Right renal cortex interstitium (tissue), 3 donors: ENCODE results near the gene EPB41. TPM values are rescaled to one million over a fixed set of nuclear protein-coding genes. Genes with fewer than 3 reads are reported as not detected.

Source experiments
- DNase-seq, 3 donors: peaks; one replicate each; pipeline ENCODE4 v3.0.0-alpha.2; 2013; ENCODE audit warnings: low read depth in 3 of 3, low spot score in 2 of 3
- polyA plus RNA-seq, 3 donors: library from polyadenylated mRNA; unstranded; fragments of 120-200 nt; gene quantifications; one replicate each; pipeline ENCODE4 v1.2.1, GENCODE V29; 2013; ENCODE audit not compliant: insufficient read length in 3 of 3

EPB41 gene
- polyA plus RNA-seq, 3 donors: 55.8 to 57.9 (median 56.5) TPM

DNA sequence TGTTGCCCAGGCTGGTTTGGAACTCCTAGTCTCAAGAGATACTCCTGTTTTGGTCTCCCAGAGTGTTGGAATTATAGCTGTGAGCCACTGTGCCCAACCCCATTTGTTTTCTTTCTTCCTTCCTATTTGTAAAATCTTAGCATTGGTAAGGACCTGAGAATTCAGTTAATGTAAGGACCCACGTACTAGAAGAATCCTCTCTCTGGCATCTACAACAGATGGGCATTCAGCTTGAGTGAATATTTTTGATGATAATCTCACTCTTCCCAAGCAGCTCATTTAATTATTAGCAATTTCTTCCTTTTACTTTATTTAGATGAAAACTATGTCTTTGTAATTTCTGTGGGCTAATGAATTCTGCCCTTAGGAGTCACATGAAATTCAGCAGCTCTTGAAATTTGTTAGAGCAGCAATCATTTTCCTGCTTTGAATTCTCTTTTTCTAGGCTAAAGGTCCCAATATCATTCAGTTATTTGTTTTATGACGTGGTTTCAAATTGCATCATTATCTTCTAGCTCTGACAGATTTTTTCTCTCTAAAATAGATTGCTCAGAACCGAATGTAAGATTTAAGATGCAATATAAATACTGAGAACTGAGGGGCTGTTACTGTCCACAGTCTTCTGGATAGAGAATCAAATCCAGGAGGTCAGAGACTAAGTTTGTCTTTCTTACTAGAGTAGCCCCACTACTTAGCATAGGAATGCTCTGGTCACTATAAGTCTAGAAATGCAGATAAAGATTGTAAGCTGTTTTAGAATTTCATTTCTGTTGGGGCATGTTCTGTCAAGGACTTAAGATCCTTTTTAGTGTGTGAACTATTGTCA is 59.4 kb downstream of the EPB41 start:
- DNase-seq: no peak

GRCh38 chr1:28974432-28974831 is 60.1 kb downstream of the EPB41 start:
- no peak for DNase-seq

DNA sequence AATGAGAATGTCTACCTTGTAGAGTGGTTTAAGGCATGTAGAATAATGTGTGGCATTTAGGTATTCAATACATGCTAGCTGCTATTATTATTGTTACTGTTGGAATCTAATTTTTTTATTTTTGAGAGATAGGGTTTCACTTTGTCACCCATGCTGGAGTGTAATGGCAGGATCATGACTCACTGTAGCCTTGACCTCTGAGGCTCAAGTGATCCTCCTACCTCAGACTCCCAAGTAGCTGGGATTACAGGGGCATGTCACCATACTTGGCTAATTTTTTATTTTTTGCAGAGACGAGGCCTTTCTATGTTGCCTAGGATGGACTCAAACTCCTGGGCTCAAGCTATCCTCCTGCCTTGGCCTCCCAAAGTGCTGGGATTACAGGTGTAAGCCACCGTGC is 61.9 kb downstream of the EPB41 start:
- no peak for DNase-seq

DNA sequence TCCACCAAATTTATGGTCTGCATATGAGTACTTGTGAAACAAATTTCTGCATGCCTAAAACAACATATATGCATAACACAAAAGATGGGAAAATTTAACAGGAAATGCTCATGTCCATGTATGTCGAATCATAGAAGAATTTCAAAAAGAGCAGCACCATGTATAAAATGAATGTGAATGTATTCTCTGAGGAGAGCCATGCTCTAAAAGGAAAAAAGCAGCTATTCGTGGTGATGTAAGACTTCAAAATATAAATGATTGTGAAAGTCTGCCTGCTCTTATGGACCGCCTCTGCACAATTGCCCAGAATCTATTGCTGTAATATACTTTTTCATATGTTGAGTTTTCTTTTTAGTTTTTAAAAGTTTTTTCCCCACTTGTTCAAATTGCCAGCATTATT is 66.8 kb downstream of the EPB41 start:
- no peak for DNase-seq

DNA sequence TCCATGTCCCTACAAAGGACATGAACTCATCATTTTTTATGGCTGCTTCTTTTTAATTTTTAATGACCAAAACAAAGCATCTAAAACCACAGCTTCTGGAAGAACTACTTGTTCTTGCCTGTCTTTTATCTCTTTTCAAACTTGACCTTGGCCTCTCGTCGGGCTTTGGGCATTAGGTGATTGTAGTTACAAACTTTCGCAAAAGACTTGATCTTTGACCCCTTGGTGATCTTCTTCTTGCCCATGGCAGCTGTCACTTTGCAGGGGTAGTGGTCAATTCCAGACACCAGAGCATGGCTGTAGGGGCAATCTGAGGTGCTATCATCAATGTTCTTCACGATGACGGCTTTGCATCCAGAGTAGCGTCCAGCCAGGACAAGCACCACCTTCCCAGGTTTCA is 67.8 kb downstream of the EPB41 start:
- DNase-seq: no peak

- no peak for DNase-seq
Observed at GRCh38 chr1:28983091-28983490, 68.7 kb downstream of the EPB41 start.

GRCh38 chr1:28983509-28984310 is 69.3 kb downstream of the EPB41 start:
- no peak for DNase-seq

DNA sequence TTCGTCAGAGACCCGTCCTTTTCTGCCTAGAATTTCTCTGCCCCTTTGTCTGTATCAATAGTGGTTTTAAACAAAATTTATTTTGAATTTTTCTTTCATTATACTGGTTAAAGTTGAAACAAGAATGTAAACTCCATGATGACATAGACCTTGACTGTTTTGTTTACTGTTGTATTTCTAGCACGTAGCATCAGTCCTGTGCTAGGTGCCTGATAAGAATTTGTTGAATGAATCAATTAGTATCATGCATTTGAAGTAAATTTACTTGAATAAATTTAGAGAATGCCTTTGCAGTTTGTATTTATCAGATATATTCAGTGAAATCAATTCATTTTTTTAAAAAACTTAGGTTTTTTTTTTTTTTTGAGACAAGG is 69.9 kb downstream of the EPB41 start:
- DNase-seq: no peak

DNA sequence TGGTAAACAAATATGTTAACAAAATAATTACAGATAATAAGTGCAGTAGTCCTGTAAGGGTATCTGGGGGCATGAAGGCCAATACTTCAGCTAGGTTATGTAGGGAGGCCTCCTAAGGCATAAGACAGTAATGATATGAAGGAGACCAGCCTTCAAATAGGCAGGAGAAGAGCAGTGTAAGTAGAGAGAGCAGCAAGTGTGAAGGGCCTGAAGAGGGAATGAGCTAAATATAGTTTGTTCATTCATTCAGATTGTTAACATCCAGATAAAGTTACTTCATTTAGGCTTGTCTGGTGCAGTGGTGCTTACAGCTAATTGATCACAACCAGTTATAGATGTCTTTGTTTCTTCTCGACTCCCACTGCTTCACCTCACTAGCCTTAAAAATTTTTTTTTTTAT is 71.1 kb downstream of the EPB41 start:
- no peak for DNase-seq

DNA sequence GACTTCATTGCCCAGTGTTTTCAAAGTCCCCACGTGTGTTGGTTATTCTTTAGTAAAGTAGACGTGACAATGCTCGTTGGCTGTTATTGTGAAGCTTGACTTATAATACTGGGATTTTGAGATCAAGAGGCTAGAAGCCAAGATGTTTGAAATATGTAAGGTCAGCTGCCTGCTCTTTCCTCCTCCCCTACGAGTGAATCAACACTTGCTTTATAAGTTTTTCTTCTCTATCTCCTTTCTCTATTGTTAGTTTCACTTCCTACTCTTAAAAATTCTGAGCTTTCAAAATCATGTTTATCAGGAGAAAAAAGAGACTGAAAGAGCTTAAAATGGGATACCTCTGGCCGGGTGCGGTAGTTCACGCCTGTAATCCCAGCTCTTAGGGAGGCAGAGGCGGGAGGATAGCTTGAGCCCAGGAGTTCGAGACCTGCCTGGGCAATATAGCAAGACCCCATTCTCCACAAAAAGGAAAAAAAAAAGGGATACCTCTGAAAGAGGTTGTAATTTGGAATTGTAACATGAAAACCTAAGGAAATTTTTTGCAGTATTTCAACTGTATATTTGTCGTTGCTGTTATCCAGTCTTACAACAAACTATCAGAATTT is 72.0 kb downstream of the EPB41 start:
- no peak for DNase-seq

DNA sequence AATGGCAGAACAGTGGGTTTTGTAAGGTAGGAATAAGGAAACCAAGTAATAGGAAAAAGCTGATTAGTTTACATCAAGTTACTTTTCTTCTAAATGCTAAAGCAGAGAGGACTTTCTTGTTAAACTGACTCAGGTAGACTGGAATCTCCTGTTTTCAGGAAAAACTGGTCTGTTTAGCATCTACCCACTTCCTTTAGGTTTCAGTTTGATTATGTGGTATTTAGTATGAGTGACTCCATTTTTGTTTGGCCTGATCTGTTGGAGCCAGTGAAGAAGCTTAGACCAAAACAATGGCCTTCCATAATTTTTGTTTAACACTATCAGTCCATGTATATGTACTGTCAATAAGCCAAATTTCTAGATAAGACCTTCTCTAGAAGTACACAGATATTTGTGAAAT is 88.4 kb downstream of the EPB41 start:
- no peak for DNase-seq

GRCh38 chr1:29004288-29004687 is 89.9 kb downstream of the EPB41 start:
- no peak for DNase-seq

GRCh38 chr1:29004798-29005197 is 90.4 kb downstream of the EPB41 start:
- DNase-seq: no peak

- no peak for DNase-seq
Observed at GRCh38 chr1:29011775-29012174, 97.4 kb downstream of the EPB41 start.

DNA sequence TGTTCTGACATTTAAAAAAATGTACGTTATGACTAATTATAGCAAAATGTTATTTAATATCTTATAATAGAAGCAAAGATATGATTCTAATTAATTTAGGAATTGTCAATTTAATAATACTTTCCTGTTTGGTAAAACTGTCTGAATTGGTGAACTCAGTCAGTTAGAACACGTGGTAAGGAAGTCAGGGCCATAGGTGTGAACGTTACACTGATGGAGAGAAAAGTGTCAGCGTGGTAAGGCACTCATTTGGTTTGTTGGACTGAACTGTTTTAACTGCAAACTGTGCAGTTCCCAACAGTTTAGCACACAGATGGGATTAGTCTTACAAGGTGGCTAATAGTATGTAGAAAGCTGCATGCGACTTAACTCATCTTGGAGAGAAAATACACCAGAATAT is 102.9 kb downstream of the EPB41 start:
- DNase-seq: no peak

GRCh38 chr1:29017975-29018712 is 103.8 kb downstream of the EPB41 start:
- no peak for DNase-seq

- no peak for DNase-seq
Observed at GRCh38 chr1:29022620-29023019, 108.3 kb downstream of the EPB41 start.

DNA sequence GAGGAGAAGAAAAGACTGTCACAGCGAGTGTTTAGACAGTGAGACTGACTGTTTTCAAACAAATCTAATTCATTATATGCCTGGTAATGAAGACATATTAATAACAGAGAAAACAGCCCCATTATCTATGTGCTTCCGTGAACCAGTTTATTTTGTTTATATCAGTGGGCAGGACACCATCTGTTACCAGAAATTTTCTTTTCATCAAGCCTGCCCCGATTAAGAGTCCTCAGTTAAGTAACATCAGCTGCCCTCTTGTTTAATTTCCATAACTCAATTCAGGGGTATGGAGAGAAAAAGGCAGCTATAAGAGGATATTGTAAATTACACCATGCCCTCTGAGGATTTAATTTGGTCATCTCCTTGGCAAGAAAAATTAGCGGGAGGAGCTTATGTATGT is 115.3 kb downstream of the EPB41 start:
- no peak for DNase-seq

GRCh38 chr1:29032841-29033240 is 118.5 kb downstream of the EPB41 start:
- no peak for DNase-seq

DNA sequence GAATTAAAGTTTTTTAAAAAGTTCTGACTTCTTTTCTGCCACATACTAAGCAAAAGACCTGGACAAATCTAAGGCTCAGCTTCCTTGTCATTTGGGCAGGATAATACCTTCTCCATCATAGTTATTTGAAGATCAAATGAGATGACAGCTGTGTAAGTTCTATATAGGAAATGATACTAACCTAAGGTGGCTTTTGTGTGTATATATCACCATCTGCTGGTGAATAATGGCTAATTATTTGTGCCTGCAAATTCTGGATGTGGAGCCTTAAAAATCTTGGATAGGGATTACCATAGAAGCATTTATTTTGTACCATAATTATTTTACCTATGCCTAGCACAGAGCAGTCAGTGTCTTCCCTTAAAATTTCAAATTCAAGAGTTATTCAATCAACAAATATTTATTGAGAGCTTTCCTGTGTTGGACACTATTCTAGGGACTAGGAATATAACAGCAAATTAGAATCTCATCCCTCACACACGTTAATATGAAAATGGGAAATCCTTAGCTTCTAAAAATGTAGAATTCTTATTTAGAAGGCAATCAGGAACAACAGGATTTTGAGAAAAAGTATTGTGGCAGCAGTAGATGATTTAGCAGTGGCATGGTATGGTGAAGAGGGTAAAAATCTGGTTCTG is 119.6 kb downstream of the EPB41 start:
- DNase-seq: peak in 2 of 3 donors; percentile 15 to 33
